ENCODE measurements around the gene CIAO1.
"Not testable (repeated sequence)": the region's sequence is repeated elsewhere in the genome, so short reads cannot be mapped to it uniquely, and the experiment has no call there.

Gene CIAO1

GRCh38 chr2:96265840-96266679 is at the start of gene CIAO1, which contains the start of gene TMEM127:
Gene CIAO1 (plus strand): TSS chr2:96266225. CDS start chr2:96266351, 126 bp downstream.
Gene TMEM127 (minus strand): TSS chr2:96265997. CDS start chr2:96265381, 616 bp downstream.
- peak; percentile 98 to 99 for DNase-seq (ENCODE audit: low read depth in 2 of 2)

GRCh38 chr2:96218508-96219131 is 47.4 kb upstream of the CIAO1 start:
- no peak for DNase-seq (ENCODE audit: low read depth in 2 of 2)

- DNase-seq (ENCODE audit: low read depth in 2 of 2): not testable (repeated sequence)
Observed at GRCh38 chr2:96219959-96220358, 46.1 kb upstream of the CIAO1 start.

- DNase-seq (ENCODE audit: low read depth in 2 of 2): not testable (repeated sequence)
Observed at GRCh38 chr2:96221106-96221505, 44.9 kb upstream of the CIAO1 start.

GRCh38 chr2:96225016-96225533 is 41.0 kb upstream of the CIAO1 start:
- no peak for DNase-seq (ENCODE audit: low read depth in 2 of 2)

GRCh38 chr2:96231316-96231715 is 34.7 kb upstream of the CIAO1 start:
- DNase-seq (ENCODE audit: low read depth in 2 of 2): no peak

GRCh38 chr2:96233436-96233835 is 32.6 kb upstream of the CIAO1 start:
- DNase-seq (ENCODE audit: low read depth in 2 of 2): no peak

- DNase-seq (ENCODE audit: low read depth in 2 of 2): no peak
Observed at GRCh38 chr2:96233880-96234316, 32.1 kb upstream of the CIAO1 start.

- DNase-seq (ENCODE audit: low read depth in 2 of 2): no peak
Observed at GRCh38 chr2:96236882-96237281, 29.1 kb upstream of the CIAO1 start.

- no peak for DNase-seq (ENCODE audit: low read depth in 2 of 2)
Observed at GRCh38 chr2:96238266-96238665, 27.8 kb upstream of the CIAO1 start.

- DNase-seq (ENCODE audit: low read depth in 2 of 2): no peak
Observed at GRCh38 chr2:96239091-96239490, 26.9 kb upstream of the CIAO1 start.

- DNase-seq (ENCODE audit: low read depth in 2 of 2): no peak
Observed at GRCh38 chr2:96239745-96240264, 26.2 kb upstream of the CIAO1 start.

GRCh38 chr2:96240341-96241038 is 25.5 kb upstream of the CIAO1 start:
- DNase-seq (ENCODE audit: low read depth in 2 of 2): no peak

- no peak for DNase-seq (ENCODE audit: low read depth in 2 of 2)
Observed at GRCh38 chr2:96241227-96241626, 24.8 kb upstream of the CIAO1 start.

GRCh38 chr2:96241900-96242611 is 24.0 kb upstream of the CIAO1 start:
- peak; percentile 51 to 60 for DNase-seq (ENCODE audit: low read depth in 2 of 2)

GRCh38 chr2:96243843-96244242 is 22.2 kb upstream of the CIAO1 start:
- DNase-seq (ENCODE audit: low read depth in 2 of 2): no peak

- DNase-seq (ENCODE audit: low read depth in 2 of 2): no peak
Observed at GRCh38 chr2:96245609-96246390, 20.2 kb upstream of the CIAO1 start.

GRCh38 chr2:96247009-96247408 is 19.0 kb upstream of the CIAO1 start:
- no peak for DNase-seq (ENCODE audit: low read depth in 2 of 2)

- DNase-seq (ENCODE audit: low read depth in 2 of 2): no peak
Observed at GRCh38 chr2:96247896-96248295, 18.1 kb upstream of the CIAO1 start.

GRCh38 chr2:96248624-96249023 is 17.4 kb upstream of the CIAO1 start:
- no peak for DNase-seq (ENCODE audit: low read depth in 2 of 2)
